ENCODE measurements around the gene PUSL1. TPM values are rescaled to one million over a fixed set of nuclear protein-coding genes. Genes with fewer than 3 reads are reported as not detected.

The PUSL1 gene
- total RNA-seq, 1 experiment from 2014 or later = 35.1 TPM

DNA sequence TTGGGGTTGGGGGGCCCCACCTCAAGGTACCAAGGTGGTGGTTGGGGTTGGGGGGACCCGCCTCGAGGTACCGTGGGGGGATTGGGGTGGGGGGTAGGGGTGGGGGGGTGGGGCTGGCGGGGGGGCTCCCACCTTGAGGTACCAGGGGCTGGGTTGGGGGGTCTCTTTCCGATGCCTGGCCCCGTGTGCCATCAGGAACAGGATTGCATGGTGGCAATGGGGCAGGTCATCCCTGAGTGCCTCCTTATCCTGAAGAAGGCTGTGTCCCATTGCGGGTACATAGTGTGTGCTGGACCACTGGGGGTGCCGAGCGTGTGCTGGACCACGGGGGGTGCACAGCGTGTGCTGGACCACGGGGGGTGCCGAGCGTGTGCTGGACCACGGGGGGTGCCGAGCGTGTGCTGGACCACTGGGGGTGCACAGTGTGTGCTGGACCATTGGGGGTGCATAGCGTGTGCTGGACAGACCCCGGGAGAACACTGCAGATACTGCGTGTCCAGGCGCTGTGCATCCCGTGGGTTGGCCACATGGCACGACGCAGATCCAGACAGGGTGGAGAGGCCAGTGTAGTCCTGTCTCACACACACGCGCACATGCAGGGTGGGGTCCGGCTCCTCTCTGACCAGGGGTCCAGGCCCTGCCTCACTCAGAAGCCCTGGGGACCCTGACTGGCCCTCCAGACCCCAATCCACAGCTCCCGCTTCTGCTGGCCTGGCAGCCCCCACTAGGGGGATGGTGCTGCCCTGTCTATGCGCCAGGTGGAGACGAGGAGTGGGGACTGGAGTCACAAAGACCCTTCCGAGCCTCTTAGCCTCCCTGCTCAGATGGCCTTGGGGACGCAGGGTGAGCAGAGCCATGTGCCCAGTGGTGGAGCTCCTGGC, 23.9 kb upstream of the PUSL1 start:
- Histone ChIP-seq H3K27me3 (replicated peaks) (no peaks in the 10 kb centered on the region), H3K4me1 (replicated peaks) (peaks cover 25% of the 10 kb centered on the region), H3K27ac (no peak overlapping the region), H3K9me3 (replicated peaks) (peaks cover 36% of the 10 kb centered on the region), H3K4me3 (no peak overlapping the region), H3K36me3 (0 out of 2 replicates have a peak, but pooled peaks cover 2% of the 10 kb centered on the region)
- no peak for DNase-seq (ENCODE audit: low read depth in 1 of 2, low spot score in 2 of 2)

GRCh38 chr1:1285102-1285571, 23.3 kb upstream of the PUSL1 start:
- Histone ChIP-seq H3K4me1 (replicated peaks) (peaks cover 25% of the 10 kb centered on the region), H3K36me3 (0 out of 2 replicates have a peak, but pooled peaks cover 2% of the 10 kb centered on the region), H3K27me3 (replicated peaks) (no peaks in the 10 kb centered on the region), H3K27ac (no peak overlapping the region), H3K9me3 (replicated peaks) (peaks cover 36% of the 10 kb centered on the region), H3K4me3 (no peak overlapping the region)
- no peak for DNase-seq (ENCODE audit: low read depth in 1 of 2, low spot score in 2 of 2)

GRCh38 chr1:1285611-1286311, 22.6 kb upstream of the PUSL1 start:
- Histone ChIP-seq H3K27me3 (replicated peaks) (no peaks in the 10 kb centered on the region), H3K4me3 (no peak overlapping the region), H3K36me3 (peaks cover 2% of the 10 kb centered on the region; the same call in 1 of the 2 replicates), H3K9me3 (replicated peaks) (peaks cover 36% of the 10 kb centered on the region), H3K4me1 (replicated peaks) (peaks cover 25% of the 10 kb centered on the region), H3K27ac (no peak overlapping the region)
- DNase-seq (ENCODE audit: low read depth in 1 of 2, low spot score in 2 of 2) = no peak

- DNase-seq (ENCODE audit: low read depth in 1 of 2, low spot score in 2 of 2) = no peak
- peaks cover 24% of the 10 kb centered on the region for H3K4me1 ChIP-seq (replicated peaks)
Observed at GRCh38 chr1:1286313-1287261, 21.8 kb upstream of the PUSL1 start.

GRCh38 chr1:1287288-1288110, 20.9 kb upstream of the PUSL1 start:
- H3K27ac ChIP-seq = no peak overlapping the region
- H3K4me1 ChIP-seq (replicated peaks) = peaks cover 15% of the 10 kb centered on the region
- H3K4me3 ChIP-seq = no peak overlapping the region
- no peaks in the 10 kb centered on the region for H3K27me3 ChIP-seq (replicated peaks)
- H3K9me3 ChIP-seq (replicated peaks) = peaks cover 24% of the 10 kb centered on the region
- peaks cover 1% of the 10 kb centered on the region for H3K36me3 ChIP-seq
- no peak for DNase-seq (ENCODE audit: low read depth in 1 of 2, low spot score in 2 of 2)

More at GRCh38 chr1:1286313-1287261, 21.8 kb upstream of the PUSL1 start:
- Histone ChIP-seq H3K4me3 (no peak overlapping the region), H3K36me3 (no peaks in the 10 kb centered on the region; the same call in 1 of the 2 replicates), H3K27me3 (replicated peaks) (no peaks in the 10 kb centered on the region), H3K9me3 (replicated peaks) (peaks cover 33% of the 10 kb centered on the region), H3K27ac (no peak overlapping the region)

DNA sequence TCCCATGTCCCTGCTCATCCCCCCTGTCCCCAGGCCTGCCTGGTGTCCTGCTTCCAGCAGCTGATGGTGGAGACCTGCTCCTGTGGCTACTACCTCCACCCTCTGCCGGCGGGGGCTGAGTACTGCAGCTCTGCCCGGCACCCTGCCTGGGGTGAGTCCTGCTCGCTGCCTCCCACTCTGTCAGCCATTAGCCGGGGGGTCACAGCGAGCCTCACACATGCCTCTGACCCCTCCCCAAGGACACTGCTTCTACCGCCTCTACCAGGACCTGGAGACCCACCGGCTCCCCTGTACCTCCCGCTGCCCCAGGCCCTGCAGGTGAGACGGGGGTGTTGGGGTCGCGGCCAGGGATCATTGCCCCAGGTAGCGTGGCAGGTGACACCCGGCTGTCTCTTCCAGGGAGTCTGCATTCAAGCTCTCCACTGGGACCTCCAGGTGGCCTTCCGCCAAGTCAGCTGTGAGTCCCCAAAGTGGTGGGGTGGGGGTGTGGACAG, 18.1 kb upstream of the PUSL1 start:
- peaks cover 9% of the 10 kb centered on the region for H3K4me1 ChIP-seq (replicated peaks)
- peak; percentile 33 to 82 for DNase-seq (ENCODE audit: low read depth in 1 of 2, low spot score in 2 of 2)
- no peak overlapping the region for H3K27ac ChIP-seq
- H3K4me3 ChIP-seq = no peak overlapping the region
- H3K9me3 ChIP-seq (replicated peaks) = peaks cover 9% of the 10 kb centered on the region
- no peaks in the 10 kb centered on the region for H3K27me3 ChIP-seq (replicated peaks)
- peaks cover 25% of the 10 kb centered on the region for H3K36me3 ChIP-seq

- Histone ChIP-seq H3K9me3 (replicated peaks) (peaks cover 6% of the 10 kb centered on the region; the same call in 1 of the 2 replicates), H3K27me3 (replicated peaks) (no peaks in the 10 kb centered on the region), H3K27ac (no peak overlapping the region), H3K4me3 (no peak overlapping the region), H3K4me1 (replicated peaks) (peaks cover 13% of the 10 kb centered on the region), H3K36me3 (peaks cover 33% of the 10 kb centered on the region)
- DNase-seq (ENCODE audit: low read depth in 1 of 2, low spot score in 2 of 2) = no peak
Observed at GRCh38 chr1:1291023-1291528, 17.3 kb upstream of the PUSL1 start.

DNA sequence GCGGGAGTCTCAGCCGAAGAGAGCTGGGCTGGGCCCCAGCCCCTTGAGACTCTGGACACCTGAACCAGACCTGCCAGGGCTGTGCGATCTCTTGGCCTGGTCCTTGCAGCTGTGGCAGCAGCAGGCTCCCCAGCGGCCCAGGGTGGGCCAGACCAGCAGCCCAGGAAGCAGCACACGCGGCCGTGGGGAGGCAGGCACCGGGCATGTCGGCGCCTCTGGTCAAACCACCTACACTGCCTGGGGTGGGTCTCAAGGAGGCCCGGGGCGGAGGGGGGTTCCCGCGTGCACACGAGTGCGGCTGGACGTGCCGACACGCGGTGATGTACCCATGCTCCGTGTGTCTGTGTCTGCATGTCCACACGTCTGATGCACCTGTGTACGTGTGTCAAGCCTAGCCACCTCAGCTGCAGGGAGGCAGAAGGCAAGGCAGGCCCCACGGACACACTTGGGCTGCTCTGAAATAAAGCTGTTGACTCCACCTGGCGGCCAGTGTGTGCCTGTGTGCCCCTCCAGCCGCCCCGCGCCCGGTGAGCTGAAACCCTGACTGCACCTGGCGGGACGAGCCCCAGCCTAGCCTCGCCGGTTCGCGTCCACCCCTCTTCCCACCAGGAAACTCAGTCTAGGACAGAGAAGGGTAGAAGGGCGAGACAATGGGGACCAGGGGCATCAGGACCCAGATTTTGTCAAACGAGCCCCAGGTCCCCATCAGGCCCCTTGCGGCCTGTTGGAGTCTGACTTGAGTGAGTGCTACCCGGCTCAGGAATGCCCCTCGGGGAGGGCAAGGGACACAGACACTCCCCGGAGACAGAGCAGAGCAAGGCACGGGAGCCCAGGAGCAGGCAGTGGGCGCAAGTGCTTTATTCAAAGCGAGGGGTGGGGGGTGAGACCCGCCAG, 16.6 kb upstream of the PUSL1 start:
- Histone ChIP-seq H3K4me3 (no peak overlapping the region), H3K27ac (no peak overlapping the region), H3K9me3 (replicated peaks) (peaks cover 6% of the 10 kb centered on the region; the same call in 1 of the 2 replicates), H3K4me1 (replicated peaks) (peaks cover 13% of the 10 kb centered on the region), H3K36me3 (peaks cover 38% of the 10 kb centered on the region), H3K27me3 (replicated peaks) (no peaks in the 10 kb centered on the region)
- peak; percentile 51 to 77 for DNase-seq (ENCODE audit: low read depth in 1 of 2, low spot score in 2 of 2)

GRCh38 chr1:1292442-1292779, 16.0 kb upstream of the PUSL1 start:
- Histone ChIP-seq H3K4me3 (no peak overlapping the region), H3K36me3 (peaks cover 39% of the 10 kb centered on the region), H3K4me1 (replicated peaks) (peaks cover 13% of the 10 kb centered on the region), H3K27ac (no peak overlapping the region), H3K27me3 (replicated peaks) (no peaks in the 10 kb centered on the region), H3K9me3 (replicated peaks) (peaks cover 3% of the 10 kb centered on the region; the same call in 1 of the 2 replicates)
- no peak for DNase-seq (ENCODE audit: low read depth in 1 of 2, low spot score in 2 of 2)

GRCh38 chr1:1292851-1293250, 15.5 kb upstream of the PUSL1 start:
- peaks cover 40% of the 10 kb centered on the region for H3K36me3 ChIP-seq
- no peak for DNase-seq (ENCODE audit: low read depth in 1 of 2, low spot score in 2 of 2)
- H3K27ac ChIP-seq = no peak overlapping the region
- H3K4me3 ChIP-seq = no peak overlapping the region
- peaks cover 13% of the 10 kb centered on the region for H3K4me1 ChIP-seq (replicated peaks)
- H3K27me3 ChIP-seq (replicated peaks) = no peaks in the 10 kb centered on the region
- H3K9me3 ChIP-seq (replicated peaks) = no peaks in the 10 kb centered on the region

DNA sequence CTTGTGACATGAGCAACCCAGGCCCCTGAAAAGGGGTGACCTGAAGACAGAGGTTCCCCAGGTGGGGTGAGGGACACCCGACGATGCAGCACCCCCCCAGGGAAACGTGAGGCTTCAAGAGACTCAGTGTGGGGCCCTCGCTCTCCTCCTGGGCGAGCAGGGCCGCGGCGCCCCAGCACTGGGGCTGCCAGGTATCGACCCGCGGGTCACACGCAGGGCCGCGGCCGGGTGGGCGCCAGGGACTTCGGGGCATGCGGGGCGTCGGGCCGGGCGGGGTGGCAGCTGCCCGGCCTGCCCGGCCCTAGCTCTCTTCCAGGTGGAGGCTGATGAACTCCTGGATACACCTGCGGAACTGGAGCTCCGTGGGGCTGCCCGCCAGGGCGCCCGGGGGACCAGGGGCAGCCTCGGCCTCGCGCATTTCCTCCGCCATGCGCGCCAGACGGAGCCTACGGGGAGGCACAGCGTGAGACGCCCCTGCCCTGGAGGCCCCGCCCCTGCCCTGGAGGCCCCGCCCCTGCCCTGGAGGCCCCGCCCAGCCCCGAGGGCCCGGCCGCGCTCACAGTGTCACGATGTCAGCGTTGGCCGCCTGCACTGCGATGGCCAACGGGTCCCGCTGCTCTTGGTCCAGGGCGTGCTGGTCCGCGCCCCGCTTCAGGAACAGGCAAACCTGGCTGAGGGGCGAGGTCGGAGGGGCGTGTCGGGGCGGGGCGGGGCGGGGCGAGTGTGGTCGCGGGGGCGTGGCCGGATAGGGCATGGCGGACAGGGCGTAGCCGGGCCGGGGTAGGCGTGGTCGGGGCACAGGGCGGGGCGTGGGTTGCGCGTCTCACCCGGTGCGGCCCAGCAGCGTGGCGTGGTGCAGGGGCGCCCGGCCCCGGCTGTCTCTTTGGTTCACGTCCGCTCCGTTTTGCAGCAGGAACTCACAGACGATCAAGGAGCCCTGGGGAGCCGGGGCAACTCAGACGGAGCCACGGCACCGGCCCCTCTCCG, 14.8 kb upstream of the PUSL1 start:
- Histone ChIP-seq H3K27me3 (replicated peaks) (no peaks in the 10 kb centered on the region), H3K27ac (no peak overlapping the region), H3K4me3 (no peak overlapping the region), H3K4me1 (replicated peaks) (peaks cover 13% of the 10 kb centered on the region), H3K9me3 (replicated peaks) (no peaks in the 10 kb centered on the region), H3K36me3 (peaks cover 41% of the 10 kb centered on the region)
- no peak for DNase-seq (ENCODE audit: low read depth in 1 of 2, low spot score in 2 of 2)

All from SJSA1 (cell line).